Medulla oblongata (tissue), 1 donor: Measurements from ENCODE around the gene TM7SF2.

ENCODE experiments used
- DNase-seq: peaks from one replicate; pipeline ENCODE4 v3.0.0-alpha.2; 2015; ENCODE audit errors: extremely low spot score

The TM7SF2 gene

DNA sequence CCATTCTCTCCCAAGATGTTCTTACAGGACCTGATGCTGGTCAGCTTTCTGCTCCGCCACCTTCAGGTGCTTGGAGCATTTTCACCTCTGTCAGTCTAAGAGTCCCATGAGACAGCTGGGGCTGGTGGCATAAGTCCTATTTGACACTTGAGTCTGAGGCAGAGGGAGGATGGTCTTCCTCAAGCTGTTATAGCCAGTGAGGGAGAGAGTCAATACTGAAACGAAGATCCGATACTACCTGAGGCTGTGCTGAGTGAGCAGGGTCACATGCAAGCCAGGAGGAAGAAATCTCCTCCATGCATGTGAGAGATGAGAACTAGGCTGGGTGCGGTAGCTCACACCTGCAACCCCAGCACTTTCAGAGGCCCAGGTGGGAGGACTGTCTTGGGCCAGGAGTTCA lies 22.1 kb upstream of the TM7SF2 start:
- no peak for DNase-seq

DNA sequence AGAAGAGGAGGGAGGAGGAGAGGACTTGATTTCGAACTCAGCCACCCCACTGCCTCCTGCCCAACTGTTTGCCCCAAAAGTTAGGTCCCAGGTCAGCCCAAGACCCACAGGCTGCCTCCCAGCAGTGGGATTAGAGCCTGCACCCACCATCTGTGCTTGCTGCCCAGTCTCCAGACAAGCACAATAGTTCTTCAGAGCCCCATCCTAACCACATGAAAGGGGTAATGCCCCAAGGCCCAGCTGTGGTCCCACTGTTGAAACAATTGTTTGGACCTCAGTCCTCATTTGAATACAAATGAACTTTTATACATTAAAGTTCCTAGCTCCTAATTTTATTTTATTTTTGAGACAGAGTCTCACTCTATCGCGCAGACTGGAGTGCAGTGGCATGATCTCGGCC lies 21.0 kb upstream of the TM7SF2 start:
- DNase-seq: peak; percentile 72

DNA sequence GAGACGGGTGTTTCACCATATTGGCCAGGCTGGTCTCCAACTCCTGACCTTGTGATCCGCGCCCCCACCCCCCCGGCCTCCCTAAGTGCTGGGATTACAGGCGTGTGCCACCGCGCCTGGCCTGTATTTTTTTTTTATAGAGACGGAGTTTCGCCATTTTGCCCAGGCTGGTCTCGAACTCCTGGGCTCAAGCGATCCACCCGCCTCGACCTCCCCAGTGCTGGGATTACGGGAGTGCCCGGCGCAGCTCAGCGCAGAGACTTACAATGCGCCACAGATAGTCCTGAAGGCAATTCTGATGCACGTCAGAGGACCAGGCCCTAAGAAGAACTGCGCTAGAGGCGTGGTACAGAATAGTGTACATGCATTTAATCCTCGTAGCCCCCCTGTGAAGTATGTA lies 16.2 kb upstream of the TM7SF2 start:
- peak; percentile 7 for DNase-seq

DNA sequence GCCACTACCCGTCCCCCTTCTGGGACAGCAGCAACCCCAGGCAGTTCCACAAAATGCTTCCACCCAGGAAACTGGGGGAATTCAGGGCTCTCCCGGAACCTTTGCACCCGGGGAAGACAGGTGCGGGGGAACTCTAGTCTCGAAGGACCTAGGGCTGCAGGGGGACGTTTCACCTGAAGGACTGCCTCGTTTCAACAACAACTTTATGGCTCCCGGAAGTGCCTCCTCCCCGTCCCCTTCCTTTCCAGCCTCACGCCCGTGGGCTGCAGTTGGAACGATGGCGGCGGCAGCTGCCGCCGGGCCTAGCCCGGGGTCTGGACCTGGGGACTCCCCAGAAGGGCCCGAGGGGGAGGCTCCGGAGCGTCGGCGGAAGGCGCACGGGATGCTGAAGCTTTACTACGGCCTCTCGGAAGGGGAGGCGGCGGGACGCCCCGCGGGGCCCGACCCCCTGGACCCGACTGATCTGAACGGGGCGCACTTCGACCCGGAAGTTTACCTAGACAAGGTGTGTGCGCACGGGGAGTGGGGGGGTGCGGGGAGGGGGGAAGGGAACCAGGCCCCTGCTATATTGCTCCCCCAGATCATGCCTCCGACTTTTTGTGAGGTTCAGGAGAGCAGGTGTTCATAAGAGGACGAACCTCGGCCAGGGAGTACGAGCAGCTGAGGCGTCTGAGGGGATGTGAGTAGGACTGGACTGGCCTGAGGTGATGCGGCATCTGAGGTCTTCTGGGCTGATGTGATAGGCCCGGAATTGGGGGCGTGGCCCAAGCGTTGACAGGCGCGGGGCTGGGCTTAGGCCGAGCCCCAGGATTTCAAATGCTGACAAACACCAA lies 15.5 kb upstream of the TM7SF2 start, which contains the start of gene VPS51:
Gene VPS51 (plus strand): TSS at position 241 of the 833 bp plus-strand sequence. CDS start 37 bp downstream, at position 278.
- DNase-seq: peak; percentile 90

DNA sequence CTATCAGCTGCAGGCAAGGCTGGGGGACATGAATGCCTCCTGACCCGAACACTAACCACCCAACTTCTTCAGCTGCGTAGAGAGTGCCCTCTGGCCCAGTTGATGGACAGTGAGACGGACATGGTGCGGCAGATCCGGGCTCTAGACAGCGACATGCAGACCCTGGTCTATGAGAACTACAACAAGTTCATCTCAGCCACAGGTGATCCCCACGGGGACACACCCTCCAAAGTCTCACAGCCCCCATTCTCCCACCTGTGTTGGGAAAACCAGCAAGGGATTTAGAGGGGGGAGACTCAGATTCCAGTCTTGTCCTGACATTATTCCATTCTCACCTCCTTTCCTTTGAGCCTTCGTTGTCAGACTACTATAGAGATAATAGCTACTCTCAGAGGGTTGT lies 14.7 kb upstream of the TM7SF2 start:
- peak; percentile 20 for DNase-seq

DNA sequence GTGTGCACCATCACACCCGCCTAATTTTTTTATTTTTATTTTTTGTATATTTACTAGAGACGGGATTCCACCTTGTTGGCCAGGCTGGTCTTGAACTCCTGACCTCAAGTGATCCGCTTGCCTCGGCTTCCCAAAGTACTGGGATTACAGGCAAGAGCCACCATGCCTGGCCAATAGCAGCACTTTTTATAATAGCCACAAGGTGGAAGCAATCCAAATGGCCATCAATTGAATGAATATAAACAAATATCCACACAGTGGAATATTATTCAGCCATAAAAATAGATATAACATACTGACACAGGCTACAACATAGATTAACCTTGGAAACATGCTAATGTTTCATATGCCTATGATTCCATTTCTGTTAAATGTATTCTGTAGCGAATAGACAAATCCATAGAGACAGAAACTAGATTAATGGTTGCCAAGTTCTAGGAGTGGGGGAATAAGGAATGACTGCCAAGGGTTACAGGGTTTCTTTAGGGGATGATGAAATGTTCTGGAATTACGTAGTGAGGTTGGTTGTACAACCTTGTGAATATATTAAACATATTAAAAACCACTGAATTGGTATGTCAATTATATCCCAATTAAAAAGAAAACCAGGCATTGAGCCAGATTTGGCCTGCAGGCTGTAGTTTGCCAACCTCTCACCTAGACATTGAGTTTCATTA lies 10.9 kb upstream of the TM7SF2 start:
- DNase-seq: no peak

DNA sequence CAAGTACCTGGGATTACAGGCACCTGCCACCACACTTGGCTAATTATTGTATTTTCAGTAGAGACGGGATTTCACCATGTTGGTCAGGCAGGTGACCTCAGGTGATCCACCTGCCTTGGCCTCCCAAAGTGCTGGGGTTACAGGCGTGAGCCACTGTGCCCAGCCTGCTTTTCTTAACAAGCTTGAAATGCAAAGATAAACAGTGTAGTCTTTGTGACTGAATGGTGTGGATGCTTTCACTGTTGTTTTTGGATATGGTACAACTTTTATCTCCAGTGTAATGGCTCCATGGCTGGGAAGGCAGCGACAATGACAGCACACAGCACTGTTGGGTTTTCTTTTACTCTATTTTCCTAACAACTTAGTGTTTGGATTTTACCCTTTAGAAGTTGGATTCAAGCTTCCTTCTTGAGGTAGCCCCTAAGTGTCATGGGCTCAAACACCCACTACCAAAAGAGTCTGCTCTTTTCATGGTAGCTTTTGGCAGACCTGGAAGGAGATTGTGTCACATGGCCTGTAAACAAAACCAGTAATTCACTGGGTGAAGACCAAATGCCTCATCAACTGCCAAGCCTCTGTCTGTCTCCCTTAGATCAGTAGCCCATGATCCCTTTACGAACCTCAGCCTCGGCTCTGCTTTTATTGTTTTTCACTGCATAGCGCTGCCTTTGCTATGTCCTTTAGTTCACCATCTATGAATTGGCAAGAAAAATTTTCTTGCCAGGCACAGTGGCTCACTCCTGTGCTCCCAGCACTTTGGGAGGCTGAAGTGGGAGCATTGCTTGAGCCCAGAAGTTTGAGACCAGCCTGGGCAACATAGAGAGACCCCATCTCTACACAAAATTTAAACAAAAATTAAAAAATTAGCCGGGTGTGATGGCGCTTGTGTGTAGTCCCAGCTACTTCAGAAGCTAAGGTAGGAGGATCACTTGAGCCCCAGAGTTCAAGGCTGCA lies 9.3 kb upstream of the TM7SF2 start:
- peak; percentile 82 for DNase-seq

DNA sequence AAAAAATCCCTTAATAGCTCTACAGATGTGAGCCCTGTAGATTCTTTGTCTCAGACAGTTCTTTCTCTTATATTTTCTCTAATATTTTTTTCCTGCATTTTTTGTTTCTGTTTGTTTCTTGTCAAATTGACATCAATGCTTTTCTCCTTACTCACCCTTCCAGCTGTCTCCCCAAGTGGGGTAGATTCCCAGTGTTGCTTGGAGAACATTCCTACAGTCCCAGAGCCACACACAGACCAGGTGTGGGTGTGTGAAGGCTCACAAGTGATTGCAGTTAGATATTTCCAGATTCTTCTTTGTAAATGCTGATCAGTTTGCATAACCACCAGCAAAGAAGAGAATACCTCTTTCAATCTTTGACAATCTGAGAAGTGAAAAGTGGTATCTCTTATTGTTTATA lies 8.2 kb upstream of the TM7SF2 start:
- no peak for DNase-seq

DNA sequence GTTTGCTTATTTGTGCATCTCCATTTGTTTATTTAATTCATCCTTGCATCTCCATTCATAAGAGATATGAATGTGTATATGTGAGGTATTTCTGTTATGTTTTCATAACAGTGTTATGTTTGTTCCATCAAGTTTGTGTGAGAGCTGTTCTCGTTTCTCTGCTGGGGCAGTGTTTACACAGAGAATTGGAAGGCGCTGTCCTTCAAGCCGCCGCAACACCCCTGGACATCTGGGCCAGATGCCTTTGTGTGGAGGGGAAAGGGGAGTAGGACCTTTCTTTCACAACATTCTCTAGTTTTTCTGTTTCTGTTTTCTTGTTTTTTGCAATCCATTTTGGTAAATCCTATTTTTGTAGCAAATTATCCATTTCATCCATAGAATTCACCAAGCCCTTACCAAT lies 7.0 kb upstream of the TM7SF2 start:
- peak; percentile 50 for DNase-seq

DNA sequence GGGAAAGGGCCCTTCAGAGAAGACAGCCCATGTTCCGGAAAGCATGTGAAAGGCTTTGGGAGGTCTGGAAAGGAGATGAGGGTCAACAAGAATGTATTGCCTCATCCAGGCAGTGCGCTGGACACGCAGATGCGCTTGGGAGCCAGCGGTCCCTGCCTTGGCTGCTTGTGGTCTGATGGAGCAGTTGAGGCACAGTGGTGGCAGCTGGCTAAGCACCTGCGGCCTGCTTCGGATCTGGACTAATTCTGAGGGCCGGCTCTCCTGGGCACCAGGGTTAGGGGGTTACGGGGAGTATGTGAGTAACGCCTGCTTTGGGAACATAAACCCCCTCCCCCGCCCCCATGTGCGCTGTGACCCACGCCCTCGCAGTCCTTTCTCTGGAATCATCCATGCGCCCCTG lies 4.6 kb upstream of the TM7SF2 start:
- DNase-seq: no peak

DNA sequence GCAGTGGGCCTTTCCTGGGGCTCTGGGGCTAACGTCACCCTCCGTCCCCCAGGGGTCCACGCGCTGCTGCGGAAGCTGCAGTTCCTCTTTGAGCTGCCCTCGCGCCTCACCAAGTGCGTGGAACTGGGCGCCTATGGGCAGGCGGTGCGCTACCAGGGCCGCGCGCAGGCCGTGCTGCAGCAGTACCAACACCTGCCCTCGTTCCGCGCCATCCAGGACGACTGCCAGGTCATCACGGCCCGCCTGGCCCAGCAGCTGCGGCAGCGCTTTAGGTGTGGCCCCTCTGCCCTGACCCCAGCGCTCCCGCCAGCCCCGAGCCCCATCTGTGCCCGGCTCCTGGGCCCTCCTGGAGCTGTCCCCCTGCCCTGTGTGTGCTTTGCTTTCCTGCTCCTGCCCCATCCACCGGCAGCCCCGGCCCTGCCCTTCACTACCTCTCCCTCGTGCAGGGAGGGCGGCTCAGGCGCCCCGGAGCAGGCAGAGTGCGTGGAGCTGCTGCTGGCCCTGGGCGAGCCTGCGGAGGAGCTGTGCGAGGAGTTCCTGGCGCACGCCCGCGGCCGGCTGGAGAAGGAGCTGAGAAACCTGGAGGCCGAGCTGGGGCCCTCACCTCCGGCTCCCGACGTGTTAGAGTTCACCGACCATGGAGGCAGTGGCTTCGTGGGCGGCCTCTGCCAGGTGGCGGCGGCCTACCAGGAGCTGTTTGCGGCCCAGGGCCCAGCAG lies 3.8 kb upstream of the TM7SF2 start:
- no peak for DNase-seq

DNA sequence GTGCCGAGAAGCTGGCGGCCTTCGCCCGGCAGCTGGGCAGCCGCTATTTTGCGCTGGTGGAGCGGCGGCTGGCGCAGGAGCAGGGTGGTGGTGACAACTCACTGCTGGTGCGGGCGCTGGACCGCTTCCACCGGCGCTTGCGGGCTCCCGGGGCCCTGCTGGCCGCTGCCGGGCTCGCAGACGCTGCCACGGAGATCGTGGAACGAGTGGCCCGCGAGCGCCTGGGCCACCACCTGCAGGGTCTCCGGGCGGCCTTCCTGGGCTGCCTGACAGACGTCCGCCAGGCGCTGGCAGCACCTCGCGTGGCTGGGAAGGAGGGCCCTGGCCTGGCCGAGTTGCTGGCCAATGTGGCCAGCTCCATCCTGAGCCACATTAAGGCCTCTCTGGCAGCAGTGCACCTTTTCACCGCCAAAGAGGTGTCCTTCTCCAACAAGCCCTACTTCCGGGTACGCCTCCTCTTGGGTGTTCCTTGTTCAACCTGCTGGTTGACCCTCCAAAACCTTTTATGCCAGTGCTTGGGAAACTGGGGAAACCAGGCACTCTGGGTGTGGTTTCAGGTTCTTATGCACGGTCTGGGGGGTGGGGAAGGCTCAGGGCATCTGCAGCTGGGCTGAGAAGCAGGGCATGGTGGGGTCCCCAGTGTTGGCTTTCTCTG lies 3.1 kb upstream of the TM7SF2 start:
- no peak for DNase-seq

DNA sequence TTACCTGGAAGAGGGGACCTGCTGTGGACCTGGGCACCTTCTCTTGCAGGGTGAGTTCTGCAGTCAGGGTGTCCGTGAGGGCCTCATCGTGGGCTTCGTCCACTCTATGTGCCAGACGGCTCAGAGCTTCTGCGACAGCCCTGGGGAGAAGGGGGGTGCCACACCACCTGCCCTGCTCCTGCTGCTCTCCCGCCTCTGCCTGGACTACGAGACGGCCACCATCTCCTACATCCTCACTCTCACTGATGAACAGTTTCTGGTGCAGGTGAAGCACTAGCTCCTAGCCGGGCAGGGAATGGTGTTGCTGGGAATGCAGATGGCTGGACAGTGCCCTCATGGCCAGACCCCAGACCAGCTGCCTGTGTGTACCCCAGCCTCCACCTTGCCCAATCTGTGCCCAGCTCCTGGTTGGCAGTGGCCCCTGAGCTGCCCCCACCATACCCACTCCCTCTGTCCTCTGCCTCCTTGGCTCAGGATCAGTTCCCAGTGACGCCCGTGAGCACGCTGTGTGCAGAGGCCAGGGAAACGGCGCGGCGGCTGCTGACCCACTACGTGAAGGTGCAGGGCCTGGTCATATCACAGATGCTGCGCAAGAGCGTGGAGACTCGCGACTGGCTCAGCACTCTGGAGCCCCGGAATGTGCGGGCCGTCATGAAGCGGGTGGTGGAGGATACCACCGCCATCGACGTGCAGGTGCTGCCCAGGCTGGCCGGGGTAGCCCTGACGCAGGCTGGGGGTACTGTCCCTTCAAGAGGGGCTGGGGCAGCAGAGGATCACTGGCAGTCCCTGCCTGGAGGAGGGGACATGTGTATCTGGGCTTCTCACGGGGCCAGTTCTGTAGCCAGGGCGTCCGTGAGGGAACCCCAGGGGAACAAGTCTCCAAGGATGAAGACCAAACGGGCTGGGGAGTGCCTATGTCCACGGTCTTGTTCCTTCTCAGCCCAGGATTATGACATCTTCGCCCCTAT lies 2.2 kb upstream of the TM7SF2 start:
- DNase-seq: no peak

DNA sequence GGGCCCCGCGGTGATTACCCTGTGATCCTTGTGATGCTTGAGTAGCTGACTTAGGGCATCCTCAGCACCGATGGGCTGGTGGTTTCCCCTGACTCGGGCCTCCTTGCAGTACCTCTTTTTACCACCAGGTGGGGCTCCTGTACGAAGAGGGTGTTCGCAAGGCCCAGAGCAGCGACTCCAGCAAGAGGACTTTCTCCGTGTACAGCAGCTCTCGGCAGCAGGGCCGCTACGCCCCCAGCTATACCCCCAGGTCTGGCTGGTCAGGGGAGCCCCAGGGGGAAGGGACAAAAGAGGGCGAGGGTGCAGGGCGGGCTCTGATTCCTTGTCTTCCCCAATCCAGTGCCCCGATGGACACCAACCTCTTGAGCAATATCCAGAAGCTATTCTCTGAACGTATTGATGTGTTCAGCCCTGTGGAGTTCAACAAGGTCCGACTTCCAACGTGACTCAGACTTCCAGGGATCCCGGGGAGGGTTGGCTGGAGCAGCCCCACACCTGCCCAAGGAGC lies 1.3 kb upstream of the TM7SF2 start:
- peak; percentile 91 for DNase-seq

DNA sequence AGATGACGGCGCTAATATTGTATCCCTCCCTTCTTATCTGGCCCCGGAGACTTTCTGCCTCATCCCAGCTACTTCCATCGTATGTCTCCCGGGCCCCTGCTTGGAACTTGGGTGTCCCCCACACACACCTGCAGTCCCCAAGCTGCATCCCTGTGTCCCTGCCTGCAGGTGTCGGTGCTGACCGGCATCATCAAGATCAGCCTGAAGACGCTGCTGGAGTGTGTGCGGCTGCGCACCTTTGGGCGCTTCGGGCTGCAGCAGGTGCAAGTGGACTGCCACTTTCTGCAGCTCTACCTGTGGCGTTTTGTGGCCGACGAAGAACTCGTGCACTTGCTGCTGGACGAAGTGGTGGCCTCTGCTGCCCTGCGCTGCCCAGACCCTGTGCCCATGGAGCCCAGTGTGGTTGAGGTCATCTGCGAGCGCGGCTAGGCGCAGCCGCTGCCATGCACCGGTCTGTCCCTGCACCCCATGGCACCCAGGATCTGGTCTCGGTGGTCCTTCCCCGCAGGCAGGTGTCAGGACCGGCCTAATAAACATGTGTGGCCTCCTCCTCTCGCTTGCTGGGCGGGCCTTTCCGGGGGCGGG lies 421 bp upstream of the TM7SF2 start:
- DNase-seq: no peak

DNA sequence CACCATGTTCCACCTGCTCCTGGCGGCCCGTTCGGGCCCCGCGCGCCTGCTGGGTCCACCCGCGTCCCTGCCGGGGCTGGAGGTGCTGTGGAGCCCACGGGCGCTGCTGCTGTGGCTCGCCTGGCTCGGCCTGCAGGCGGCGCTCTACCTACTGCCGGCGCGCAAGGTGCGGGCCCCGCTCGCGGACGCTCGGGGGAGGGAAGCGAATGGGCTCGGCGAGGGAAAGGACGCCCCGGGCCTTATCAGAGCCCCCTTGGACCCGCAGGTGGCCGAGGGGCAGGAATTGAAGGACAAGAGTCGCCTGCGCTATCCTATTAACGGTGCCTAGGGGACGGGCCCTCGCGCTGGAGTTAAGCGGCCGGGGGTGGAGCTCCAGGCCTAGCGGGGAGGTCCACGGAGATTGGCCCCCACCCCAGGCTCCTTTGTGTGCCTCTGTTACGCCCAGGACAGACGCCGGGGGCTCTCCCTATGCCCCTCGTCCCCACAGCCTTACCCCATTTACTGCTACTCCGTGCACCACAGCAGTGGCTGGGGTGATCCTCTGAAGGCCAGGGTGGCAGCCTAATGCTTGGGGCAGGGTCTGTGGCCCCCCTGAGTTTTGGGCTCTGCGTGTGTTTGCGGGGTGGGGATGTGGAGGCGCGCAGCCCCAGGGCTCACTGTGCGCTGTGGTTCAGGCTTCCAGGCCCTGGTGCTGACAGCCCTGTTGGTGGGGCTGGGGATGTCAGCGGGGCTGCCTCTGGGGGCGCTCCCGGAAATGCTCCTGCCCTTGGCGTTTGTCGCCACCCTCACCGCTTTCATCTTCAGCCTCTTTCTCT lies 1.1 kb downstream of the TM7SF2 start:
- peak; percentile 62 for DNase-seq

DNA sequence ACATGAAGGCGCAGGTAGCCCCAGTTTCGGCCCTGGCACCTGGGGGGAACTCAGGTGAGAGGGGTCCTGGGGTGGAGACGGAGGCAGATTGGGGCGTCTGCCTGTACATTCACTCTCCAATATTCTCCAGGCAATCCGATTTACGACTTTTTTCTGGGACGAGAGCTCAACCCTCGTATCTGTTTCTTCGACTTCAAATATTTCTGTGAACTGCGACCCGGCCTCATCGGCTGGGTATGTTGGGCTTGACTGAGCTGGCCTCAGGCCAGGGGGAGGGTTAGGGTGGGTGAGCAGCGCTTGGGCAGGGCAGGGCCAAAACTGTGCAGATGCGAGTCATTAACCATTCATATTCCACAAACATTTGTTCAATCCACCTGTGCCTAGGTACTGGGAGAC lies 1.7 kb downstream of the TM7SF2 start:
- no peak for DNase-seq

DNA sequence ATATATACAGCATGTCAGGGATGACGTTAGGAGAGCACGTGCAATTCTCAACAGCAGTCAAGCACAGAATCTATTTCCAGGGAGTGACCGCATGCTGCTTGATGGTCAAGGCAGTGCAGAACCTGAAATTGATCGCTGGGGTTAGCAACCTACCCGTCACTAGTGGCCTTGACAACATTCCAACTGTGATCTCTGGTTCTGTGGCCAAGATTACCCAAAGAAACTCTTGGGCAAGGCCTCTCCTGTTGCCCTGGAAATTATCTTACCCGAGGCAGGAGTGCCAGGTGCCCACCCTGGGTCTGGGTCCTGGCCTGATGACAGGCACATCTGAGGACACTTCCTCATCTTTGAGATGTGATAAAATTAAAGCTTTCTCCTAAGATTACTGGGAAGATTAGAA lies 2.2 kb downstream of the TM7SF2 start:
- DNase-seq: no peak
